Endometrium (tissue), 2 donors: Measurements from ENCODE around the gene AFDN.

Experiments used
- FAIRE-seq: peaks from 2 replicates; lab custom pipeline; 2012; peaks lifted over from hg19 to GRCh38; lab: Jason Lieb, UNC
- donor health status: control.
- donor health status: control.

AFDN gene

GRCh38 chr6:167812088-167812487 lies 14.6 kb upstream of the AFDN start:
- FAIRE-seq: no peak

GRCh38 chr6:167815296-167815980 lies 11.3 kb upstream of the AFDN start:
- FAIRE-seq: no peak

GRCh38 chr6:167817016-167817415 lies 9.7 kb upstream of the AFDN start:
- FAIRE-seq: no peak

GRCh38 chr6:167817729-167818128 lies 9.0 kb upstream of the AFDN start:
- no peak for FAIRE-seq

DNA sequence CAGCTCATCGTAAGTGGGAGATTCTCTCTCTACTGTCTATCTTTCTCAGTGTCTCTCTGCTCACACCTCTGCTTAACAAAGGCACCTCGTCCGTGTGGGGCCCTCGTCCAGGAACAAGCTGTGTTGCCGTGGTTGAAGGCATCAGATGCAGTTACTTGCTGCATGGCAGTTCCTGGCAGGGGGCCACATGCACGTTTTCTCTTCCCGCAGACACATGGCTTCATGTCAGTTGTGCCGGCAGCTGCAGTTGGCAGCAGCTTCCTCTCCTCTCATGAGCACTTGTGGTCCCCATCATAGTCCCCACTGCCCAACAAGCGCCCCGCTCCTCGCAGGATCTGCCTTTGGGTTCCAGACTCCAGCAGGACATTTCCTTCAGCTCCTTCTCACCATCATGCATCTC lies 7.1 kb upstream of the AFDN start:
- no peak for FAIRE-seq

GRCh38 chr6:167820681-167821080 lies 6.0 kb upstream of the AFDN start:
- no peak for FAIRE-seq

DNA sequence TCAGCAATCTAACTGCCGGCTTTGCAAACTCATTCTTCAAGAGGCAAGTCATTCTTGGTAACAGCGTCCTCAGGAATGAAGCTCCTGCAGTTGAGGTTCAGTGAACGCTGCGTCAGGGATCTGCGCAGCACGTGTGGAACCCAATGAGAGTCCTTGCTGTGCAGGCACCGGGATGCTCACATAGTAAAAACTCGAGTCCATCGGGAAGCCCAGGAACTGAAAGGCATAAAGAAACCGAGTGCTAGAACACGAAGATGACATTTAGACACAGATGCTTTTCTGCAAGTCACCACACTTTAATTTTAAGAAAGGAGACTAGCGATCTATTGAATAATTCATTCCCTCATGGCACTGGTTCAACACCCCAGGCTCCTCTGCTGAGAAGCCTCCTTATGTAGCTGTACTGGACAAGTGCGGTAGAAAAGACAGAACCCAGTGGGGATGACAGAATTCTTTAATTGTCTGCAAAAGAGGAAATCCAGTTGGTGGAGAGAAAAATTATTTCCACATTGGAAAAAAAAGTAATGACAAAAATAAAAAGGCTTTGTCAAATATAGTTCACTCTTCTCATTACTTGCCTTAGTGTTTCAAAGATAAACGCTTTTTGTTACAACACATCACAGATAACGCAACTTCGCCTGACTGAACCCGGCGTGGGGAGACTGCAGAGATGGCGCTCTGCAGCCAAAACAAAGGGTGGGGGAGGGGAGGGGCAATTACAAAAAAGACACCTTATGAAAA lies 1.9 kb upstream of the AFDN start:
- no peak for FAIRE-seq

DNA sequence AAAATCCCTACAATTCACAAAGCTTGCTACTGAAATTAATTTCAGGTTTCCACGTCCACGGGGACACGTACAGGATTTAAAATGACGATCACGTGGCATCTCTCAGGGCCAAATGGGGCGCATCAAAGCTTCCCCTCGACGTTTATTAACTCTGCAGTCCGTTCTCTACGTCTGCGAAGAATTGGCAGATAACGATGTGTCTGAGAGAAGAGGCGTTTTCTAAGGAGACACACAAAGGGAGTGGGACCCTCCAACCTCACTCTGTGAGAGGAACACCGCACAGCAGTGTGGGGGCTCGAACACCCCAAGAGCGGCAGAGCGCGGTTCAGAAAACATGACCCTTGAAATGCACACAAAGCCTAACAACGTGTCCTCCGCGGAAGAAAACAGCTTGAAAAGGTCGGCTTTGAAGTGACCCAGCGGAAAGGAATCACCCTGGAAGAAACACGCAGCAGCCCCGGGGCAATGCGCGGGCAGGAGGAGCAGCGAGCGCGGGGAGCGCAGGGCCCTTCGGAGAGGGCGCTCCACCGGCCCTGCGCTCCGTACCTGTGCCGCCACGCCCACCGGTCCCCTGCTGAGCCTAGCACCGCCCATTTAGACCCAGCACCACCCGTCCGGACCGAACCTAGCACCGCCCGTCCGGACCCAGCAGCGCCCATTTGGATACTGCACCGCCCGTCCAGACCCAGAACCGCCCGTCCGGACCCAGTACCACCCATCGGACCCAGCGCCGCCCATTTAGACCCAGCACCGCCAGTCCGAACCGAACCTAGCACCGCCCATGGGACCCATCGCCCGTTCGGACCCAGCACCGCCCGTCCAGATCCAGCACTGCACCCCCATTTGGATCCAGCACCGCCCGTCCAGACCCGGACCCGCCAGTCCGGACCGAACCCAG lies 1.1 kb upstream of the AFDN start:
- no peak for FAIRE-seq

DNA sequence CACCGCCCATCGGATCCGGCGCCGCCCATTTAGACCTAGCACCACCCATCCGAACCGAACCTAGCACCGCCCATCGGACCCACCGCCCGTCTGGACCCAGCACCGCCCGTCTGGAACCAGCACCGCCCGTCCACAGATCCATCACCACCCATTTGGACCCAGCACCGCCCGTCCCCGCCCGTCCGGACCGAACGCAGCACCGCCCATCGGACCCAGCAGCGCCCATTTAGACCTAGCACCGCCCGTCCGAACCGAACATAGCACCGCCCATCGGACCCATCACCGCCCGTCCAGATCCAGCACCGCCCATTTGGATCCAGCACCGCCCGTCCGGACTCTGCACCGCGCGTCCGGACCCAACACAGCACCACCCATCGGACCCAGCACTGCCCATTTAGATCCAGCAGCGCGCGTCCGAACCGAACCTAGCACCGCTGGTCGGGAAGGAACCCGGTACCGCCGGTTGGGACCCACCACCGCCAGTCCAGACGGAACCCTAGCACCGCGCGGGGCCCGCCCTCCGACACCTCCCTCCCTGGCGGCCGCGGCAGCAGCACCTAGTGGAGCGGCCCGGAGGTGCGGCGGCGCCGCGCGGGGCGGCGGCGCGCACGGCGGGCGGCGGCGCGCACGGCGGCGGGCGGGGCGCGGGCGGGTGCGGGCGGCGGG lies 348 bp upstream of the AFDN start:
- FAIRE-seq: no peak

- FAIRE-seq: no peak
Observed at GRCh38 chr6:167827583-167828324, 1.0 kb downstream of the AFDN start.

DNA sequence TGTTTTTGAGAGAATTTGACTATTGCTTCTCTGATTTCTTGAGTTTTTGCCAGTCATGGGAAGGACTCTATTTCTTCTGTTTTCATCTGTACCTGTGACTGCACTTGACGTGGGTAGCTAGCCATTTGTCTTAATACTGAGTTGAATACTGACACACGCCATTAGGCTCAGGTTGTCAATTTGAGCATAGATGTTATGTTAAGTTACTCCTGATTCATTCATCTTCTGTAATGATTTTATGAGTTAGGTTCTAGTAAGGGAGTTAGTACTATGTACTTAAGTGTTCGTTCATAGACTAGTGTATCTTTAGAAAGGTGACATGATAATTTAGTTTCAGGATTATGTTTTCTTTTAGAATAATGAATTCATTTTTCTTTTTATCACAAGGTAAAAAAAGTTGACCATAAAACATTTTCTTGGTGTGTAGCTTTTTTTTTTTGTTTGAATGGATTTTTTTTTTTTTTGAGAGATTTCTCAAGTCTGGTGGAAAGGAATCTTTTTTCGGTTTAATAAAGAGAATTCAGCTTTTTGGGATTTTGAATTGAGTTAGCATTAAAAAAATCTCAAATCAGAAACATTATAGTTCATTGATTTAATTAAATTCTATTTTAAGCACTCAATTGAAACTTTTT lies 1.7 kb downstream of the AFDN start:
- peak; percentile 37 for FAIRE-seq

GRCh38 chr6:167829513-167829912 lies 2.8 kb downstream of the AFDN start:
- no peak for FAIRE-seq

DNA sequence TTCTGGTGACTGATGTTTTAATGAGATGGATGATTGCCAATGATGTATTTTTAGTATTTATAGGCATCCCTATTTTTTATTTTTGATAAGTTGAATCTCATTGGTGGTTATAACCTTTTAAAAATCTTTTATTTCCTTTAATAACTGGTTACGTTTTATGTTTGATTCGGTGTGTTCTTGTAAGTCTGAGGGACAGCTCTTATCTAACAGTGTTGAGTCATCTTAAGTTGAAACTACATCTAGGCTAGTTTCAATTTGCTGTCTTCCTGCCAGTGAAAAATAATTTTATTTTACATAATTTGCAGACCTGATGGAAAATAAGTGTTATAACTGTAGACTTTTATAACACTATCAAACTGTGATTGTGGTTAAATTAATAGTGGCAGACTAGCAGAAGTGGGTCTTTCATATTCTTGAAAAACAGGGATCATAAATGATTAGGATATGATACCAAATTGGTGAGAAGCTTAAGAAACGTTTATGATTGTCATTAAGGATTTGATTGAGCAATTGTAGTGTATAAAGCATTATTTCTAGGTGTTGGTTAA lies 4.6 kb downstream of the AFDN start:
- FAIRE-seq: no peak

- FAIRE-seq: no peak
Observed at GRCh38 chr6:167832497-167833395, 6.0 kb downstream of the AFDN start.

GRCh38 chr6:167833396-167833763 lies 6.7 kb downstream of the AFDN start:
- no peak for FAIRE-seq

DNA sequence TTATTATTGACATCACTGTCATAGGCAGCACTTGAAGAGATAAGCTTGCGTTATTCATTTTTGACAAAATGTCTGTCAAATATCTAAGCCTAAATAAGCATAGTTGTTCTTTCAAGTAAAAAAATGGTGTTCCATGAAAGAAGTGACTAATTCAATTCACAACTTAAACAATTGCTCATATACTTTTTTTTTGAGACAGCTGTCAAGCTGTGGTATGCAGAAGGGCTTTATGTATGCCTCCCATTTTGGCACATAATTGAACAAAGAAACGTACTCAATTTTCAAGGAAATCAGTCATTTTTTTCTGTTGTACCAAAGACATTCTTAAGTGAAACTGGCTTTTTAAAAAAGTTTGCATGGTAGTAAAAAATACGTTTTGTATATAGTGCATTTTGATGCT lies 8.5 kb downstream of the AFDN start:
- no peak for FAIRE-seq

DNA sequence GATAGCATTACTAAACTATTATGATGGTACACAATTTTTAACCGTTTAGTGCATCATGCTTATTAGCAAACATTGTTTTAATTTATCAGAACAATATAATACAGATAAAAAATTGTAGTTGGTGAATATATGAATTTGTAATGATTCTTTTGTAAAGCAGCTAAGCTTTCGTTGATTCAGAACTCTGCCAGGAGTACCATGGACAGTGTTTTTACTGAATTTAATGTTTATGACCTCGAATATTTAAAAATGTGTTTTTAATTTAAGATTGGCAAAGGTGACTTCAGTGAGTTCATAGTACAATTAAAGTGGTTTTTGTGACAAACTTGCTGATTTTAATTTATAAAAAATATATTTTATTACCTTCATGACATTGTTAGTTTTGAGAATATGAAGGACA lies 10.0 kb downstream of the AFDN start:
- FAIRE-seq: peak; percentile 35

DNA sequence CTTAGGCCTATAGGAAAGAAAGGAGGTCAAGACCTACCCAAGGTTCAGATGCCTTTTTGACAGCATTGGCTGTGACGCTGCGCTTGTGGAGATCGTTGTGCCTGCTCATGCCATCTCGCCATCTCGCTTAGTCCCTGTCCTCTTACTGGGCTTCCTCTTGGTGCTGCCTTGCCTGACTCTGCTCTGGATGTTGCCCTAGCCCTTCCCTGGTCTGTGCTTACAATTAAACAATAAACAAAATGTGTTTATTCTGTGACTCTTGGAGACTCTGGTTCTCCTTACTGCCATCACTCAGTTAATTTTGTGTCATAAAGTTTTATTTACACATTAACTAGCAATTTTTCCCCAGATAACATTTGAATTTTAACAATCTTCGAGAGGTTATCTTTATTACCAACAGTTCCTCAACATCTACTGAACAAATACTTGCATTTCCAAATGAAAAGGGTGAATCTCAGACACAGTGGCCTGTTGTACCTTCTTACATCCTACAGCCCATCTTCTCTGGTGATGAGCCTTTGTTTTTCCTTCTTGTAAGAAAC lies 11.6 kb downstream of the AFDN start:
- no peak for FAIRE-seq

DNA sequence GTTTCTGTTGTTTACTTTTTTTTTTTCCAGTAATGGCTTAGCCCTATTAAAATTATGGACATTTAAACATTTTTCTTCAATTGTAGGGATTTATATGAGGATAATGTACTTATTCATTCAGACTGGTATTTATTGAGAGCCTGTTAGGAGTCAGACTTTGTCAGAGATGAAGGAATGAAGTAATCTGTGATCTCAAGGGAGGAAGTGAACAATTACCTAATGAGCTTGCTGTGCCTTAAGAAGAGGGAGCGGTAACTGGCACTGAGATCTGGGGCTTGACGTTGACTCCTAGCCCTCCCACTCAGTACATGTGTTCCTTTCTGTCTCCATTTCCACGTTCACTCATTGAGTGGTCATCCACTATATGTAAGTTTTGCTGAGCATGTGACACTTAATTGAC lies 12.6 kb downstream of the AFDN start:
- no peak for FAIRE-seq

DNA sequence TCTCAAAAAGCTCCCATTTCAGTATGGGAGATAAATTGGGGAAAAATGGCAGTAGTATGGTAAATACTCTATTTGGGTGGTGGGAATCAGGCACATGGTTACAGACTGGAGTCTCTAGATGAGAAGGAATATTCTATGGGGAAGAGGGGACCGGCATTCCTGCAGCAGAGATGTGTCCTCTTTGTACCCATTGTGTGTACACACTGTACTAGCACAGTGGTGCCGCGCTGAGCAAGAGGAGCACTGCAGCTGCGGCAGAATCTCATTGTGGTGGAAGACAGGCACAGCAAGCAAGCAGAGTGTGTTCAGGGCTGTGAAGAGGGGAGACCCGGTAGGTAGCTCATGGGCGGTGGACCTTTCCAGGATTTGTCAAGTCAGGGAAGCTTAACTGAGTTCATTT lies 13.0 kb downstream of the AFDN start:
- no peak for FAIRE-seq
